ENCODE results near the gene KRT80.

DNA sequence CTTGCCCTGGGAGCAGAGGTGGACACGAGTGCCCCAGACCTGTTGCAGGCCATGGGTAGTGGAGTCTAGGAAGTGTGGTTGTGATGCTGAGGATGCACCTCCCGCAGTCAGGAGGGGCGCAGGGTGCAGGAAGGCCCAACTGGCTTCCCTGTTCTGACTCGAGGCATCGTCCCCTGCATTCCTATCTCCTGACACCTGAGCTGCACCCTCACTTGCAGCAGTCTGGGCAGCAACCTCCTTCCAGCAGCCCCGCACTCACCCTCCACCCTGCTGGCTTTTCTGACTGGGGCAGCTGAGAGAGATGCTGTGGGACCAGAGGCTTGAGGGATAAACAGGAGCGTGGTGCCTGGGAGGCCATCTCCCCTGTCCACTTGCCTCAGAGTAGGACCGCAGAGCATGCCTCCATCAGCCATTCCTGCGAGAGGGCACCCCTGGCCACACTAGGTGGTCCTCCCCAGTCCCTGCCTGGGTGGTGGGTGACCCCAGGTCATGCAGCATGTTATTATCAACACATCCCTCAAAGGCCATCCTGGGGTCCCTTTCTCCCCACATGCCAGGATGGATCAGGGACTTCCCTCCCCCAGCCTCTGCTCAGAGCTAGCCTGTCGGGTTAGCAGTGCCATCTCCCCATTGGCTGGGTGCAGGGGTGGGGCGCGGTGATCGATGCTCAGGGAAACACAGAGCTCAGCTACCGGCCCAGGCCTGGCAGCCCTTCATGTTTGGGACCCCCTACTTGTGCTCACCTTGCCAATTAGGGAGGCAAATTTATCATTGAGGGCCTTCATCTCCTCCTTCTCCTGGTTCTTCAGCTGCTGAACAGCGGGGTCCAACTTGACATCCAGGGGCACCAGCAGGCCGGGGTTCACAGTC is 719 bp downstream of the KRT80 start:
- TF ChIP-seq POLR2A (IDR thresholded peaks at IDR 0.05; ENCODE audit: low read length): no peak
- TF ChIP-seq GATA1 (IDR thresholded peaks at IDR 0.05; ENCODE audit: low read depth, low read length): no peak

Measured in erythroblast (primary cell).